H9 (cell line): Measurements from ENCODE around the gene OOSP3. TPM values are rescaled to one million over a fixed set of nuclear protein-coding genes. Genes with fewer than 3 reads are reported as not detected.

Source experiments
- DNase-seq: peaks from one replicate; pipeline ENCODE4 v3.0.0-alpha.2; 2017
- H2AFZ ChIP-seq: one replicate; pipeline ENCODE4 v1.6.1; 2013; ENCODE audit warnings: mild to moderate bottlenecking, low read length, control low read depth, moderate library complexity
- H2AK5ac ChIP-seq: 2 replicates; pipeline ENCODE4 v1.6.1; 2013; ENCODE audit warnings: low read length, control low read depth, mixed read lengths; ENCODE audit not compliant: insufficient read length
- H2BK120ac ChIP-seq: one replicate; pipeline ENCODE4 v1.6.1; 2013; ENCODE audit warnings: low read depth, mild to moderate bottlenecking, low read length, control low read depth, inconsistent platforms; ENCODE audit not compliant: poor library complexity, severe bottlenecking
- H2BK12ac ChIP-seq: 2 replicates; pipeline ENCODE4 v1.6.1; 2013; ENCODE audit warnings: low read length, control low read depth, mixed read lengths, low read depth; ENCODE audit not compliant: insufficient read length
- H2BK15ac ChIP-seq: 2 replicates; pipeline ENCODE4 v1.6.1; 2013; ENCODE audit warnings: low read depth, low read length, control low read depth
- H2BK20ac ChIP-seq: one replicate; pipeline ENCODE4 v1.6.1; 2013; ENCODE audit warnings: low read depth, mild to moderate bottlenecking, low read length, control low read depth, inconsistent platforms; ENCODE audit not compliant: poor library complexity, severe bottlenecking
- H2BK5ac ChIP-seq: 2 replicates; pipeline ENCODE4 v1.6.1; 2013; ENCODE audit warnings: low read length, control low read depth, mixed read lengths; ENCODE audit not compliant: insufficient read length
- H3K14ac ChIP-seq: 2 replicates; pipeline ENCODE4 v1.6.1; 2013; ENCODE audit warnings: low read length, control low read depth; ENCODE audit not compliant: insufficient read depth
- H3K18ac ChIP-seq: 2 replicates; pipeline ENCODE4 v1.6.1; 2013; ENCODE audit warnings: low read depth, mild to moderate bottlenecking, mixed read lengths, low read length, control low read depth; ENCODE audit not compliant: insufficient read length
- H3K23ac ChIP-seq: 2 replicates; pipeline ENCODE4 v1.6.1; 2013; ENCODE audit warnings: low read length, control low read depth, mixed read lengths, low read depth; ENCODE audit not compliant: insufficient read length
- H3K23me2 ChIP-seq: 2 replicates; pipeline ENCODE4 v1.6.1; 2013; ENCODE audit warnings: low read depth, mild to moderate bottlenecking, mixed read lengths, low read length, control low read depth; ENCODE audit not compliant: insufficient read length, poor library complexity, severe bottlenecking
- H3K27ac ChIP-seq: 2 replicates; pipeline ENCODE4 v1.5.1; 2013; ENCODE audit warnings: low read length, control low read depth, mixed read lengths, low read depth; ENCODE audit not compliant: insufficient read length
- H3K27me3 ChIP-seq: 2 replicates; pipeline ENCODE4 v1.6.1; 2013; ENCODE audit warnings: low read length, control low read depth, inconsistent platforms; ENCODE audit not compliant: insufficient read depth
- H3K4ac ChIP-seq: 2 replicates; pipeline ENCODE4 v1.6.1; 2013; ENCODE audit warnings: low read depth, mild to moderate bottlenecking, control low read depth, inconsistent platforms, low read length, moderate library complexity
- H3K4me1 ChIP-seq: 2 replicates; pipeline ENCODE4 v1.6.1; 2013; ENCODE audit warnings: low read length, control low read depth, inconsistent platforms; ENCODE audit not compliant: insufficient read depth
- H3K4me2 ChIP-seq: 2 replicates; pipeline ENCODE4 v1.6.1; 2013; ENCODE audit warnings: low read length, control low read depth, mixed read lengths; ENCODE audit not compliant: insufficient read length, insufficient read depth
- H3K56ac ChIP-seq: 2 replicates; pipeline ENCODE4 v1.6.1; 2013; ENCODE audit warnings: low read depth, mild to moderate bottlenecking, mixed read lengths, low read length, control low read depth; ENCODE audit not compliant: insufficient read length
- H3K79me1 ChIP-seq: 2 replicates; pipeline ENCODE4 v1.6.1; 2013; ENCODE audit warnings: low read depth, mild to moderate bottlenecking, moderate library complexity, low read length, control low read depth, inconsistent platforms; ENCODE audit not compliant: insufficient read depth, poor library complexity, severe bottlenecking
- H3K79me2 ChIP-seq: 2 replicates; pipeline ENCODE4 v1.6.1; 2013; ENCODE audit warnings: low read length, control low read depth, inconsistent platforms; ENCODE audit not compliant: insufficient read depth
- H3K9ac ChIP-seq: 2 replicates; pipeline ENCODE4 v1.6.1; 2013; ENCODE audit warnings: low read length, control low read depth, mixed read lengths; ENCODE audit not compliant: insufficient read length; ENCODE audit errors: extremely low read depth
- H3K9me3 ChIP-seq: one replicate; pipeline ENCODE4 v1.6.1; 2013; ENCODE audit warnings: low read depth, low read length, inconsistent platforms; ENCODE audit not compliant: control insufficient read depth
- H3T11ph ChIP-seq: one replicate; pipeline ENCODE4 v1.6.1; 2013; ENCODE audit warnings: mild to moderate bottlenecking, low read length, control low read depth, inconsistent platforms
- H4K20me1 ChIP-seq: one replicate; pipeline ENCODE4 v1.6.1; 2013; ENCODE audit not compliant: control insufficient read depth, insufficient read length, insufficient read depth
- H4K5ac ChIP-seq: 2 replicates; pipeline ENCODE4 v1.6.1; 2013; ENCODE audit warnings: low read depth, mild to moderate bottlenecking, mixed read lengths, low read length, control low read depth; ENCODE audit not compliant: insufficient read length
- H4K8ac ChIP-seq: replicated peaks from 2 replicates; pipeline ENCODE4 v1.6.1; 2013; ENCODE audit warnings: low read length, control low read depth, mixed read lengths, low read depth; ENCODE audit not compliant: insufficient read length
- H4K91ac ChIP-seq: 2 replicates; pipeline ENCODE4 v1.6.1; 2013; ENCODE audit warnings: low read depth, mild to moderate bottlenecking, moderate library complexity, mixed read lengths, low read length, control low read depth; ENCODE audit not compliant: insufficient read length
- H3K27ac Mint-ChIP-seq, 3 experiments: 2 replicates in 2 of 3; 3 replicates in 1 of 3; pipeline ENCODE4 v1.8.0; 2020 to 2021; ENCODE audit warnings: mixed read lengths in 3 of 3, mild to moderate bottlenecking in 1 of 3, moderate library complexity in 1 of 3
- H3K27me3 Mint-ChIP-seq: 2 replicates; pipeline ENCODE4 v1.8.0; 2021; ENCODE audit warnings: low read depth, mild to moderate bottlenecking, moderate library complexity, mixed read lengths
- H3K36me3 Mint-ChIP-seq, 3 experiments: 2 replicates in 2 of 3; 3 replicates in 1 of 3; pipeline ENCODE4 v1.8.0; 2020 to 2021; ENCODE audit warnings: low read depth in 3 of 3, mixed read lengths in 3 of 3; ENCODE audit not compliant: insufficient read depth in 1 of 3
- H3K4me1 Mint-ChIP-seq, 2 experiments: 2 replicates each; pipeline ENCODE4 v1.8.0; 2020; ENCODE audit warnings: mixed read lengths in 2 of 2
- H3K4me3 Mint-ChIP-seq, 2 experiments: 2 replicates in 1 of 2; 3 replicates in 1 of 2; pipeline ENCODE4 v1.8.0; 2020 to 2021; ENCODE audit warnings: mild to moderate bottlenecking in 2 of 2, mixed read lengths in 2 of 2, moderate library complexity in 1 of 2
- H3K9me3 Mint-ChIP-seq, 2 experiments: 2 replicates in 1 of 2; 3 replicates in 1 of 2; pipeline ENCODE4 v1.8.0; 2020; ENCODE audit warnings: mild to moderate bottlenecking in 2 of 2, mixed read lengths in 2 of 2, moderate library complexity in 1 of 2
- WGBS: extraction: QIAGEN DNeasy Blood & Tissue Kit; methylation state at CpG from one replicate; pipeline ENCODE4 v1.1.7; 2013; ENCODE audit warnings: missing lambda C conversion rate, low lambda C conversion rate, mixed read lengths; ENCODE audit not compliant: insufficient read length; ENCODE audit errors: extremely low coverage; 5-methylcytosine and 5-hydroxymethylcytosine counted together
- total RNA-seq: library from RNA; stranded (reverse); gene quantifications from 2 replicates; pipeline ENCODE4 v1.2.1, GENCODE V29; 2021
- TF ChIP-seq, protein P1 (sequence below): fragments of 200-600 bp; sonication (generic); conservative IDR thresholded peaks from 3 replicates; pipeline ENCODE4 v1.8.0; 2021; ENCODE audit warnings: antibody characterized with exemption, mild to moderate bottlenecking

OOSP3 gene
- total RNA-seq, 1 experiment from 2014 or later: not detected

- Histone ChIP-seq H2BK20ac (no peak overlapping the region), H2BK120ac (no peak overlapping the region), H2BK5ac (no peak overlapping the region), H4K8ac (no peak overlapping the region), H2BK15ac (no peak overlapping the region), H2BK12ac (no peak overlapping the region), H3K23me2 (no peaks in the 10 kb centered on the region), H2AK5ac (no peak overlapping the region), H3K4me1 (no peaks in the 10 kb centered on the region), H3K27ac (no peak overlapping the region), H3K56ac (no peak overlapping the region), H3K27me3 (no peaks in the 10 kb centered on the region), H3K9me3 (no peaks in the 10 kb centered on the region), H2AFZ (no peak overlapping the region), H3K79me1 (no peaks in the 10 kb centered on the region), H4K20me1 (no peaks in the 10 kb centered on the region), H3K9ac (no peak overlapping the region), H3T11ph (no peak overlapping the region), H3K14ac (no peak overlapping the region), H4K91ac (no peak overlapping the region), H3K18ac (no peak overlapping the region), H3K79me2 (no peaks in the 10 kb centered on the region), H3K4ac (no peak overlapping the region), H3K23ac (no peak overlapping the region), H3K4me2 (no peak overlapping the region), H4K5ac (no peak overlapping the region)
- Mint-ChIP-seq H3K4me1 (0 out of 4 replicates have a peak, but pooled peaks cover 0 to 2% of the 10 kb centered on the region in 2 experiments), H3K27me3 (no peaks in the 10 kb centered on the region; the same call in 1 of the 2 replicates), H3K4me3 (no peak overlapping the region), H3K36me3 (peaks cover 0 to 3% (median 0%) of the 10 kb centered on the region in 3 experiments; a peak in 4 of 7 replicates), H3K9me3 (peaks cover 0 to 7% of the 10 kb centered on the region in 2 experiments; a peak in 2 of 5 replicates), H3K27ac (no peak overlapping the region)
- no peak for DNase-seq
- TF ChIP-seq, protein P1, sequence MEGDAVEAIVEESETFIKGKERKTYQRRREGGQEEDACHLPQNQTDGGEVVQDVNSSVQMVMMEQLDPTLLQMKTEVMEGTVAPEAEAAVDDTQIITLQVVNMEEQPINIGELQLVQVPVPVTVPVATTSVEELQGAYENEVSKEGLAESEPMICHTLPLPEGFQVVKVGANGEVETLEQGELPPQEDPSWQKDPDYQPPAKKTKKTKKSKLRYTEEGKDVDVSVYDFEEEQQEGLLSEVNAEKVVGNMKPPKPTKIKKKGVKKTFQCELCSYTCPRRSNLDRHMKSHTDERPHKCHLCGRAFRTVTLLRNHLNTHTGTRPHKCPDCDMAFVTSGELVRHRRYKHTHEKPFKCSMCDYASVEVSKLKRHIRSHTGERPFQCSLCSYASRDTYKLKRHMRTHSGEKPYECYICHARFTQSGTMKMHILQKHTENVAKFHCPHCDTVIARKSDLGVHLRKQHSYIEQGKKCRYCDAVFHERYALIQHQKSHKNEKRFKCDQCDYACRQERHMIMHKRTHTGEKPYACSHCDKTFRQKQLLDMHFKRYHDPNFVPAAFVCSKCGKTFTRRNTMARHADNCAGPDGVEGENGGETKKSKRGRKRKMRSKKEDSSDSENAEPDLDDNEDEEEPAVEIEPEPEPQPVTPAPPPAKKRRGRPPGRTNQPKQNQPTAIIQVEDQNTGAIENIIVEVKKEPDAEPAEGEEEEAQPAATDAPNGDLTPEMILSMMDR: no peak
- WGBS: no CpG with 5 or more reads among the region's 2 CpGs
Observed at GRCh38 chr11:59939482-59939881, 60.9 kb downstream of the OOSP3 start.
